Measurements from ENCODE around the gene LETMD1.

DNA sequence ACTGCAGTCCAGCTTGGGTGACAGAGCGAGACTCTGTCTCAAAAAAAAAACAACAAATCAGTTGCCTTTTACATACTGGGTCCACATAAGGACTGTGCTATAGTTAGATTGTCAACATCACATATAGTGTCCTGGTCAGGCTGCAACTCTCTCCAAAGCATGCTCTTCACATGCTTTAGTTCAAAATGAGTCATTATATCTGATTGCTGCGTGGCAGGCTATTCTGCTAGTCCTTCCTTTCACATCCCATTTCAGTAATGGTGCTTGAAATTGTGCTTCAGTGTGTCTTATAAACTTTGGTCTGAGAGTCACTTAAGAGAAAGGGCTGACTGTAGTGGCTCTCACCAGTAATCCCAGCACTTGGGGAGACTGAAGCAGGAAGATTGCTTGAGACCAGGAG, 6.9 kb downstream of the LETMD1 start:
- TF ChIP-seq GATA2 (IDR thresholded peaks at IDR 0.05; ENCODE audit: low read depth, low read length) (no peak), GATA3 (IDR thresholded peaks at IDR 0.05; ENCODE audit: low read depth, low read length) (no peak)

Measured in SH-SY5Y (cell line).